Liver (tissue), 3 donors: Measurements from ENCODE around the gene ENOX1.

Source experiments
- JUND ChIP-seq, 2 donors: IDR thresholded peaks; 2 replicates each; pipeline ENCODE4 v1.6.1; 2016; ENCODE audit warnings: antibody characterized with exemption in 2 of 2
- RAD21 ChIP-seq, 2 donors: IDR thresholded peaks; 2 replicates each; pipeline ENCODE4 v1.6.1; 2016; ENCODE audit warnings: antibody characterized with exemption in 2 of 2, mild to moderate bottlenecking in 2 of 2
- TAF1 ChIP-seq: conservative IDR thresholded peaks from 2 replicates; pipeline ENCODE4 v1.6.1; 2016; ENCODE audit warnings: antibody characterized with exemption, mild to moderate bottlenecking
- TF ChIP-seq, protein P1 (sequence below): fragments of 150-350 bp; IDR thresholded peaks from 2 replicates; pipeline ENCODE4 v1.5.1; 2017; ENCODE audit warnings: improper control_type of control experiment, low read depth, low read length; ENCODE audit not compliant: missing input control
- donor health status: healthy.
- donor health status: healthy.

GRCh38 chr13:43561081-43561480 is 225.7 kb downstream of the ENOX1 start:
- TF ChIP-seq, protein P1, sequence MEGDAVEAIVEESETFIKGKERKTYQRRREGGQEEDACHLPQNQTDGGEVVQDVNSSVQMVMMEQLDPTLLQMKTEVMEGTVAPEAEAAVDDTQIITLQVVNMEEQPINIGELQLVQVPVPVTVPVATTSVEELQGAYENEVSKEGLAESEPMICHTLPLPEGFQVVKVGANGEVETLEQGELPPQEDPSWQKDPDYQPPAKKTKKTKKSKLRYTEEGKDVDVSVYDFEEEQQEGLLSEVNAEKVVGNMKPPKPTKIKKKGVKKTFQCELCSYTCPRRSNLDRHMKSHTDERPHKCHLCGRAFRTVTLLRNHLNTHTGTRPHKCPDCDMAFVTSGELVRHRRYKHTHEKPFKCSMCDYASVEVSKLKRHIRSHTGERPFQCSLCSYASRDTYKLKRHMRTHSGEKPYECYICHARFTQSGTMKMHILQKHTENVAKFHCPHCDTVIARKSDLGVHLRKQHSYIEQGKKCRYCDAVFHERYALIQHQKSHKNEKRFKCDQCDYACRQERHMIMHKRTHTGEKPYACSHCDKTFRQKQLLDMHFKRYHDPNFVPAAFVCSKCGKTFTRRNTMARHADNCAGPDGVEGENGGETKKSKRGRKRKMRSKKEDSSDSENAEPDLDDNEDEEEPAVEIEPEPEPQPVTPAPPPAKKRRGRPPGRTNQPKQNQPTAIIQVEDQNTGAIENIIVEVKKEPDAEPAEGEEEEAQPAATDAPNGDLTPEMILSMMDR, result no peak
- no peak for TF ChIP-seq JUND (IDR thresholded peaks at IDR 0.05)
- no peak for TF ChIP-seq RAD21 (IDR thresholded peaks at IDR 0.05)
- no peak for TF ChIP-seq TAF1
